GM18507 (cell line): ENCODE results near the gene UTP11.

Source experiments
- DNase-seq: peaks from one replicate; pipeline ENCODE4 v3.0.0; 2011; ENCODE audit warnings: low read depth; ENCODE audit not compliant: insufficient read length; ENCODE audit errors: extremely low spot score
- FAIRE-seq: peaks from 2 replicates; lab custom pipeline; 2011; peaks lifted over from hg19 to GRCh38; lab: Jason Lieb, UNC

The UTP11 gene

GRCh38 chr1:38062361-38063288, 50.1 kb downstream of the UTP11 start:
- no peak for DNase-seq
- FAIRE-seq: no peak

GRCh38 chr1:38063616-38064015, 51.1 kb downstream of the UTP11 start:
- no peak for DNase-seq
- FAIRE-seq: no peak

GRCh38 chr1:38064197-38064903, 51.8 kb downstream of the UTP11 start:
- DNase-seq (no peak), FAIRE-seq (no peak)

GRCh38 chr1:38068220-38068979, 55.9 kb downstream of the UTP11 start:
- FAIRE-seq (no peak), DNase-seq (no peak)

GRCh38 chr1:38068980-38069340, 56.4 kb downstream of the UTP11 start:
- FAIRE-seq (no peak), DNase-seq (no peak)

GRCh38 chr1:38071312-38072256, 59.0 kb downstream of the UTP11 start:
- no peak for DNase-seq
- FAIRE-seq: peak; percentile 90

GRCh38 chr1:38072858-38073257, 60.3 kb downstream of the UTP11 start:
- DNase-seq: no peak

GRCh38 chr1:38073534-38074301, 61.2 kb downstream of the UTP11 start:
- FAIRE-seq: no peak

More at GRCh38 chr1:38072858-38073257, 60.3 kb downstream of the UTP11 start:
- peak; percentile 33 for FAIRE-seq

GRCh38 chr1:38074302-38074677, 61.8 kb downstream of the UTP11 start:
- no peak for FAIRE-seq
- no peak for DNase-seq

More at GRCh38 chr1:38073534-38074301, 61.2 kb downstream of the UTP11 start:
- DNase-seq: no peak
